ENCODE data around the gene CACNA1C. TPM values are rescaled to one million over a fixed set of nuclear protein-coding genes. Genes with fewer than 3 reads are reported as not detected.

Gene CACNA1C
- total RNA-seq, 4 donors from 2014 or later = 1.4 to 3.7 (median 2.2) TPM

GRCh38 chr12:2432856-2433255 lies 380.1 kb downstream of the CACNA1C start:
- Histone ChIP-seq H3K27me3 (no peaks in the 10 kb centered on the region), H3K4me1 (no peaks in the 10 kb centered on the region), H3K4me3 (no peak overlapping the region), H3K36me3 (no peaks in the 10 kb centered on the region), H3K27ac (no peak overlapping the region), H3K9me3 (no peaks in the 10 kb centered on the region)
- no peak for DNase-seq (ENCODE audit: low spot score in 2 of 2)
- TF ChIP-seq EP300 (IDR thresholded peaks at IDR 0.05) (no peak), POLR2A (IDR thresholded peaks at IDR 0.05) (no peak), CTCF (IDR thresholded peaks at IDR 0.05) (no peak)
- WGBS = 94% methylated on average over 5 of the region's 5 CpGs

- no peaks in the 10 kb centered on the region for H3K9me3 ChIP-seq
- H3K27ac ChIP-seq = no peak overlapping the region
- no peaks in the 10 kb centered on the region for H3K36me3 ChIP-seq
- WGBS = 81% methylated on average over 10 of the region's 11 CpGs
- no peaks in the 10 kb centered on the region for H3K27me3 ChIP-seq
- TF ChIP-seq POLR2A (IDR thresholded peaks at IDR 0.05) = no peak
- no peak for TF ChIP-seq EP300 (IDR thresholded peaks at IDR 0.05)
- no peak for TF ChIP-seq CTCF (IDR thresholded peaks at IDR 0.05)
- no peak for TF ChIP-seq POLR2AphosphoS5 (IDR thresholded peaks at IDR 0.05)
- DNase-seq (ENCODE audit: low spot score in 2 of 2) = no peak
- H3K4me1 ChIP-seq = no peaks in the 10 kb centered on the region
- no peak overlapping the region for H3K4me3 ChIP-seq
Observed at GRCh38 chr12:2435511-2435910, 382.7 kb downstream of the CACNA1C start.

- Histone ChIP-seq H3K27ac (no peak overlapping the region), H3K9me3 (no peaks in the 10 kb centered on the region), H3K36me3 (no peaks in the 10 kb centered on the region), H3K27me3 (no peaks in the 10 kb centered on the region), H3K4me3 (no peak overlapping the region), H3K4me1 (no peaks in the 10 kb centered on the region)
- DNase-seq (ENCODE audit: low spot score in 2 of 2) = no peak
- 55% methylated on average over 11 of the region's 11 CpGs for WGBS
- TF ChIP-seq POLR2A (IDR thresholded peaks at IDR 0.05) = no peak
- TF ChIP-seq CTCF (IDR thresholded peaks at IDR 0.05) = no peak
- TF ChIP-seq POLR2AphosphoS5 (IDR thresholded peaks at IDR 0.05) = no peak
- TF ChIP-seq EP300 (IDR thresholded peaks at IDR 0.05) = no peak
Observed at GRCh38 chr12:2439332-2440100, 386.7 kb downstream of the CACNA1C start.

- Histone ChIP-seq H3K36me3 (no peaks in the 10 kb centered on the region), H3K27me3 (no peaks in the 10 kb centered on the region), H3K4me1 (no peaks in the 10 kb centered on the region), H3K27ac (no peak overlapping the region), H3K9me3 (no peaks in the 10 kb centered on the region), H3K4me3 (no peak overlapping the region)
- TF ChIP-seq CTCF (IDR thresholded peaks at IDR 0.05) (no peak), EP300 (IDR thresholded peaks at IDR 0.05) (no peak), POLR2A (IDR thresholded peaks at IDR 0.05) (no peak), POLR2AphosphoS5 (IDR thresholded peaks at IDR 0.05) (no peak)
- DNase-seq (ENCODE audit: low spot score in 2 of 2) = no peak
- 71% methylated on average over 7 of the region's 7 CpGs for WGBS
Observed at GRCh38 chr12:2443776-2444175, 391.0 kb downstream of the CACNA1C start.

GRCh38 chr12:2445968-2446367 lies 393.2 kb downstream of the CACNA1C start:
- no peak for DNase-seq (ENCODE audit: low spot score in 2 of 2)
- Histone ChIP-seq H3K4me3 (no peak overlapping the region), H3K27ac (no peak overlapping the region), H3K36me3 (no peaks in the 10 kb centered on the region), H3K27me3 (no peaks in the 10 kb centered on the region), H3K9me3 (no peaks in the 10 kb centered on the region), H3K4me1 (no peaks in the 10 kb centered on the region)
- WGBS = 92% methylated on average over 1 of the region's 1 CpG
- TF ChIP-seq POLR2A (IDR thresholded peaks at IDR 0.05) (no peak), CTCF (IDR thresholded peaks at IDR 0.05) (no peak), EP300 (IDR thresholded peaks at IDR 0.05) (no peak), POLR2AphosphoS5 (IDR thresholded peaks at IDR 0.05) (no peak)

Measured in suprapubic skin (tissue), 4 donors.